K562 (cell line): ENCODE data around the gene N4BP2. TPM values are rescaled to one million over a fixed set of nuclear protein-coding genes. Genes with fewer than 3 reads are reported as not detected.
A peak's percentile ranks its signal among the peaks of the same experiment; 100 is the strongest.

ENCODE experiments used
- ATAC-seq: fragments of 200-7000 bp; cut with Tn5 transposase; 3 replicates; pipeline ENCODE4 v1.9.1; 2020; ENCODE audit warnings: moderate library complexity
- BruUV-seq: library from RNA; stranded (reverse); fragments of 400-500 nt; replicated peaks from 2 replicates; lab custom pipeline; 2021; lab: Mats Ljungman, UMichigan
- CTCF ChIA-PET: fragments of 300-600 bp; formaldehyde crosslinking; extraction: SDS; loops from one replicate; lab custom pipeline; 2021; ENCODE audit warnings: low intra/inter-chr PET ratio; lab: Yijun Ruan, JAX
- POLR2A ChIA-PET: fragments of 300-600, 350-650 bp; sonication (Branson Sonifier 250); formaldehyde crosslinking; extraction: SDS; loops from one replicate; lab custom pipeline; 2021; ENCODE audit warnings: antibody characterized with exemption, inconsistent platforms; lab: Yijun Ruan, JAX
- DNase-seq, 4 experiments: peaks; one replicate each; pipeline versions ENCODE4 v3.0.0 to v3.0.0-alpha.2; 2011 to 2018; ENCODE audit warnings: low spot score in 3 of 4, mixed read lengths in 3 of 4; ENCODE audit errors: extremely low read depth in 1 of 4
- FAIRE-seq: peaks from 2 replicates; lab custom pipeline; 2011; peaks lifted over from hg19 to GRCh38; lab: Jason Lieb, UNC
- H2AFZ ChIP-seq: 2 replicates; pipeline ENCODE4 v1.6.0; 2011; ENCODE audit warnings: low read depth, low read length, control low read depth, inconsistent platforms
- H3K27ac ChIP-seq: fragments of 200-600 bp; 3 replicates; pipeline ENCODE4 v1.8.0; 2011; ENCODE audit warnings: low read depth, mild to moderate bottlenecking, control low read depth, inconsistent platforms, low read length, moderate library complexity, mixed read lengths; ENCODE audit errors: extremely low read depth
- H3K27me3 ChIP-seq, 2 experiments: fragments of 300-600 bp in 1 of 2; 2 replicates in 1 of 2; 3 replicates in 1 of 2; pipeline versions ENCODE4 v1.6.0 to v1.8.0; 2011; ENCODE audit warnings: inconsistent platforms in 2 of 2, low read length in 2 of 2, mild to moderate bottlenecking in 1 of 2, mixed read lengths in 1 of 2, moderate library complexity in 1 of 2; ENCODE audit not compliant: control insufficient read depth in 2 of 2, insufficient read depth in 2 of 2
- H3K36me3 ChIP-seq: fragments of 300-600 bp; 3 replicates; pipeline ENCODE4 v1.8.0; 2011; ENCODE audit warnings: mild to moderate bottlenecking, low read length, inconsistent platforms; ENCODE audit not compliant: control insufficient read depth, insufficient read depth
- H3K4me1 ChIP-seq, 2 experiments: fragments of 200-600 bp in 1 of 2; replicated peaks in 1 of 2; 2 replicates in 1 of 2; 3 replicates in 1 of 2; pipeline versions ENCODE4 v1.5.1 to v1.8.0; 2011; ENCODE audit warnings: inconsistent platforms in 2 of 2, low read length in 2 of 2, mild to moderate bottlenecking in 1 of 2, mixed read lengths in 1 of 2, moderate library complexity in 1 of 2; ENCODE audit not compliant: control insufficient read depth in 2 of 2, insufficient read depth in 2 of 2
- H3K4me2 ChIP-seq: 2 replicates; pipeline ENCODE4 v1.6.1; 2011; ENCODE audit warnings: low read length, control low read depth, inconsistent platforms, mixed read lengths; ENCODE audit not compliant: insufficient read depth
- H3K4me3 ChIP-seq: fragments of 200-600 bp; sonication (generic), shearing (Covaris generic); 2 replicates; pipeline ENCODE4 v1.5.1; 2016; ENCODE audit warnings: control low read depth, inconsistent platforms
- H3K79me2 ChIP-seq: fragments of 200-600 bp; 3 replicates; pipeline ENCODE4 v1.8.0; 2011; ENCODE audit warnings: low read length, inconsistent platforms; ENCODE audit not compliant: control insufficient read depth, insufficient read depth
- H3K9ac ChIP-seq, 2 experiments: 2 replicates each; pipeline versions ENCODE4 v1.6.0 to v1.6.1; 2011; ENCODE audit warnings: low read depth in 2 of 2, low read length in 2 of 2, control low read depth in 1 of 2, inconsistent platforms in 1 of 2, mild to moderate bottlenecking in 1 of 2, mixed read lengths in 1 of 2; ENCODE audit not compliant: insufficient read depth in 1 of 2
- H3K9me1 ChIP-seq: one replicate; pipeline ENCODE4 v1.6.0; 2011; ENCODE audit warnings: inconsistent platforms, mild to moderate bottlenecking, low read length, moderate library complexity; ENCODE audit not compliant: control insufficient read depth, insufficient read depth
- H3K9me3 ChIP-seq: replicated peaks from 2 replicates; pipeline ENCODE4 v1.5.1; 2011; ENCODE audit warnings: low read depth, low read length, inconsistent platforms; ENCODE audit not compliant: control insufficient read depth, insufficient read depth
- H4K20me1 ChIP-seq: replicated peaks from 2 replicates; pipeline ENCODE4 v1.6.1; 2011; ENCODE audit warnings: low read length, inconsistent platforms, mixed read lengths; ENCODE audit not compliant: control insufficient read depth, insufficient read depth
- BRD9 ChIP-seq: fragments of 450-650 bp; IDR thresholded peaks from 2 replicates; pipeline ENCODE4 v1.6.1; 2018; ENCODE audit warnings: low read depth; ENCODE audit not compliant: partially characterized antibody
- DPF2 ChIP-seq: fragments of 450-650 bp; IDR thresholded peaks from 2 replicates; pipeline ENCODE4 v1.6.1; 2016
- HCFC1 ChIP-seq: IDR thresholded peaks from 2 replicates; pipeline ENCODE4 v1.6.1; 2012; ENCODE audit warnings: low read depth, low read length, improper control_type of control experiment
- KDM5B ChIP-seq: fragments of 200-600 bp; sonication (generic); IDR thresholded peaks from 2 replicates; pipeline ENCODE4 v1.6.1; 2012; ENCODE audit warnings: low read depth, mild to moderate bottlenecking, moderate library complexity, low read length, control low read depth, inconsistent platforms; ENCODE audit not compliant: insufficient replicate concordance
- MYC ChIP-seq, 2 experiments: fragments of 250-450 bp in 1 of 2; sonication (Bioruptor Pico) in 1 of 2; IDR thresholded peaks; 2 replicates each; pipeline versions ENCODE4 v1.5.1 to v1.6.1; 2012 to 2021; ENCODE audit warnings: low read depth in 2 of 2, borderline replicate concordance in 1 of 2, improper control_type of control experiment in 1 of 2, low read length in 1 of 2, mild to moderate bottlenecking in 1 of 2, moderate library complexity in 1 of 2
- PKNOX1 ChIP-seq: fragments of 450-650 bp; IDR thresholded peaks from 2 replicates; pipeline ENCODE4 v1.6.1; 2016
- ZNF274 ChIP-seq: IDR thresholded peaks from 2 replicates; pipeline ENCODE4 v1.6.1; 2011; ENCODE audit warnings: low read depth, mild to moderate bottlenecking, low read length, moderate library complexity, borderline replicate concordance
- WGBS: fragments of 100-300 bp; shearing (Covaris generic); methylation state at CpG from one replicate; pipeline ENCODE4 v1.1.6; 2016; ENCODE audit warnings: low coverage, mixed read lengths; ENCODE audit not compliant: insufficient coverage; ENCODE audit errors: missing lambda C conversion rate; 5-methylcytosine and 5-hydroxymethylcytosine counted together
- in situ Hi-C: fragments of 300-500 bp; cut with MboI; formaldehyde crosslinking; loops from 4 replicates; pipeline ENCODE4 v1.15.0; 2018; ENCODE audit warnings: inconsistent platforms, mixed read lengths
- intact Hi-C: fragments of 100-400 bp; cut with micrococcal nuclease; formaldehyde crosslinking; loops from 2 replicates; pipeline ENCODE4 v1.14.2; 2022
- polyA plus RNA-seq, 8 experiments: library from polyadenylated mRNA; depleted of rRNA in 4 of 8; stranded (reverse) in 5 of 8; unstranded in 3 of 8; fragments of >200 nt; fragmentation: Nextera tagmentation in 2 of 8; fragmentation: Illumina TruSeq in 1 of 8; extraction: Ambion mirVana in 2 of 8; extraction: Trizol in 1 of 8; gene quantifications; 2 replicates each; pipeline versions ENCODE4 v1.2.1 to v1.2.3, GENCODE V29; 2011 to 2014; ENCODE audit warnings: inconsistent platforms in 1 of 8, missing spikeins in 1 of 8
- total RNA-seq, 7 experiments: library from RNA; depleted of rRNA in 6 of 7; stranded (reverse); fragments of >200 nt in 6 of 7; fragmentation: Illumina TruSeq in 2 of 7; extraction: Trizol in 2 of 7; gene quantifications; 2 replicates each; pipeline versions ENCODE4 v1.2.1 to v1.2.3, GENCODE V29; 2011 to 2021; ENCODE audit warnings: low replicate concordance in 1 of 7
- TF ChIP-seq, protein P1 (sequence below), 2 experiments: fragments of 450-650 bp; IDR thresholded peaks; 2 replicates each; pipeline ENCODE4 v1.6.1; 2016; ENCODE audit warnings: mild to moderate bottlenecking in 2 of 2, borderline replicate concordance in 1 of 2, low read depth in 1 of 2, moderate library complexity in 1 of 2
- TF ChIP-seq, protein P2 (sequence below): fragments of 250-450 bp; sonication (Bioruptor Pico); IDR thresholded peaks from 2 replicates; pipeline ENCODE4 v1.8.0; 2022; ENCODE audit warnings: moderate library complexity, mild to moderate bottlenecking, inconsistent platforms

Gene N4BP2
- total and polyA plus RNA-seq, 9 of the 15 experiments (the other 6 are each of a cell fraction or from before 2014, with no cell fraction given), result 2.7 to 12.6 (median 7.6) TPM

DNA sequence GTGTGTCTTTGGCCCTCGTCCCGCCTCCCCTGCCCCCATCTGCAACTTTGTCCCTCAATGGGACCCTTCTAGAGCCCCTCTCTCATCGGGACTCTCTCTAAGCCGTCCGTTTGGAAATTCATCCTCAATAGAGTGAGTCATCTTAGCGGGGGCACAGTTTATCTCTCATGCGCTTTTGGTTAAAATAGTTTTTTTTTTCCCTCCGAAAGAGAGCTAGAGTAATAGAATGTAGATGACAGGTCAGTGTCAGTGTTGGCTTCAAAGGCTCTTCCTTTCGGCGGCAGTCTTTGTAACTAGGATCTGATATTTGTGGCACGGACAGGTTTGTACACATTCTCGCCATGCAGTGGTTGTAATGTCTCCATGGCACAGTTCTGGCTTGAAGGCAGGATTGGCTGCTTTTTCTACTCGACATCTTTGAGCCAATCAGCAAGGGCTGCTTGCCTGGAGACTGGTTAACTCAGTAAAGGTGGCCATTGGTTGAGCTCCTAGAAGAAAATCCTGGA, 989 bp downstream of the N4BP2 start:
- under 1% methylated on average over 13 of the region's 13 CpGs for WGBS
- Histone ChIP-seq H3K9me3 (no peaks in the 10 kb centered on the region), H2AFZ (peak overlapping the region; percentile 82), H3K79me2 (peaks cover 33% of the 10 kb centered on the region), H3K4me3 (peak overlapping the region; percentile 63), H3K4me1 (peaks cover 12 to 28% of the 10 kb centered on the region in 2 experiments), H3K36me3 (no peaks in the 10 kb centered on the region), H3K9ac (peak overlapping the region; percentile 96 to 98), H4K20me1 (peaks cover 3% of the 10 kb centered on the region; the same call in 1 of the 2 replicates), H3K9me1 (no peaks in the 10 kb centered on the region), H3K27ac (peak overlapping the region; percentile 98), H3K27me3 (no peaks in the 10 kb centered on the region), H3K4me2 (peak overlapping the region; percentile 84)
- POLR2A ChIA-PET, result interaction anchor here (0.6 to 2.0 kb wide), 18 partner anchors 9 to 260 kb away, joined by 3 to 11 read pairs (median 3); no protein-coding TSS in a partner anchor
- in situ Hi-C loops, result no loop called here
- FAIRE-seq (peak; percentile 97), DNase-seq (peak; percentile 72 to 93 (median 82)), ATAC-seq (peak; percentile 80)
- CTCF ChIA-PET, result interaction anchor here (1.8 kb wide), 1 partner anchor 259 kb away, joined by 9 read pairs; no protein-coding TSS in a partner anchor
- no TSS peak for BruUV-seq
- intact Hi-C loops, result loop anchor here (2.0 to 10.0 kb wide), 6 partner anchors 65 to 457 kb away; no protein-coding TSS in a partner anchor
- peak; percentile 45; the same call in 1 of the 2 replicates for TF ChIP-seq PKNOX1
- TF ChIP-seq HCFC1, result 0 out of 2 replicates have a peak, but pooled peaks have one; percentile 11
- no peak; the same call in 1 of the 2 replicates for TF ChIP-seq MYC (IDR thresholded peaks at IDR 0.05; ENCODE audit: low read depth, low read length)
- peak; percentile 79 for TF ChIP-seq MYC (CRISPR knock-in tag; IDR thresholded peaks at IDR 0.05; ENCODE audit: borderline replicate concordance, low read depth)
- TF ChIP-seq, protein P1, sequence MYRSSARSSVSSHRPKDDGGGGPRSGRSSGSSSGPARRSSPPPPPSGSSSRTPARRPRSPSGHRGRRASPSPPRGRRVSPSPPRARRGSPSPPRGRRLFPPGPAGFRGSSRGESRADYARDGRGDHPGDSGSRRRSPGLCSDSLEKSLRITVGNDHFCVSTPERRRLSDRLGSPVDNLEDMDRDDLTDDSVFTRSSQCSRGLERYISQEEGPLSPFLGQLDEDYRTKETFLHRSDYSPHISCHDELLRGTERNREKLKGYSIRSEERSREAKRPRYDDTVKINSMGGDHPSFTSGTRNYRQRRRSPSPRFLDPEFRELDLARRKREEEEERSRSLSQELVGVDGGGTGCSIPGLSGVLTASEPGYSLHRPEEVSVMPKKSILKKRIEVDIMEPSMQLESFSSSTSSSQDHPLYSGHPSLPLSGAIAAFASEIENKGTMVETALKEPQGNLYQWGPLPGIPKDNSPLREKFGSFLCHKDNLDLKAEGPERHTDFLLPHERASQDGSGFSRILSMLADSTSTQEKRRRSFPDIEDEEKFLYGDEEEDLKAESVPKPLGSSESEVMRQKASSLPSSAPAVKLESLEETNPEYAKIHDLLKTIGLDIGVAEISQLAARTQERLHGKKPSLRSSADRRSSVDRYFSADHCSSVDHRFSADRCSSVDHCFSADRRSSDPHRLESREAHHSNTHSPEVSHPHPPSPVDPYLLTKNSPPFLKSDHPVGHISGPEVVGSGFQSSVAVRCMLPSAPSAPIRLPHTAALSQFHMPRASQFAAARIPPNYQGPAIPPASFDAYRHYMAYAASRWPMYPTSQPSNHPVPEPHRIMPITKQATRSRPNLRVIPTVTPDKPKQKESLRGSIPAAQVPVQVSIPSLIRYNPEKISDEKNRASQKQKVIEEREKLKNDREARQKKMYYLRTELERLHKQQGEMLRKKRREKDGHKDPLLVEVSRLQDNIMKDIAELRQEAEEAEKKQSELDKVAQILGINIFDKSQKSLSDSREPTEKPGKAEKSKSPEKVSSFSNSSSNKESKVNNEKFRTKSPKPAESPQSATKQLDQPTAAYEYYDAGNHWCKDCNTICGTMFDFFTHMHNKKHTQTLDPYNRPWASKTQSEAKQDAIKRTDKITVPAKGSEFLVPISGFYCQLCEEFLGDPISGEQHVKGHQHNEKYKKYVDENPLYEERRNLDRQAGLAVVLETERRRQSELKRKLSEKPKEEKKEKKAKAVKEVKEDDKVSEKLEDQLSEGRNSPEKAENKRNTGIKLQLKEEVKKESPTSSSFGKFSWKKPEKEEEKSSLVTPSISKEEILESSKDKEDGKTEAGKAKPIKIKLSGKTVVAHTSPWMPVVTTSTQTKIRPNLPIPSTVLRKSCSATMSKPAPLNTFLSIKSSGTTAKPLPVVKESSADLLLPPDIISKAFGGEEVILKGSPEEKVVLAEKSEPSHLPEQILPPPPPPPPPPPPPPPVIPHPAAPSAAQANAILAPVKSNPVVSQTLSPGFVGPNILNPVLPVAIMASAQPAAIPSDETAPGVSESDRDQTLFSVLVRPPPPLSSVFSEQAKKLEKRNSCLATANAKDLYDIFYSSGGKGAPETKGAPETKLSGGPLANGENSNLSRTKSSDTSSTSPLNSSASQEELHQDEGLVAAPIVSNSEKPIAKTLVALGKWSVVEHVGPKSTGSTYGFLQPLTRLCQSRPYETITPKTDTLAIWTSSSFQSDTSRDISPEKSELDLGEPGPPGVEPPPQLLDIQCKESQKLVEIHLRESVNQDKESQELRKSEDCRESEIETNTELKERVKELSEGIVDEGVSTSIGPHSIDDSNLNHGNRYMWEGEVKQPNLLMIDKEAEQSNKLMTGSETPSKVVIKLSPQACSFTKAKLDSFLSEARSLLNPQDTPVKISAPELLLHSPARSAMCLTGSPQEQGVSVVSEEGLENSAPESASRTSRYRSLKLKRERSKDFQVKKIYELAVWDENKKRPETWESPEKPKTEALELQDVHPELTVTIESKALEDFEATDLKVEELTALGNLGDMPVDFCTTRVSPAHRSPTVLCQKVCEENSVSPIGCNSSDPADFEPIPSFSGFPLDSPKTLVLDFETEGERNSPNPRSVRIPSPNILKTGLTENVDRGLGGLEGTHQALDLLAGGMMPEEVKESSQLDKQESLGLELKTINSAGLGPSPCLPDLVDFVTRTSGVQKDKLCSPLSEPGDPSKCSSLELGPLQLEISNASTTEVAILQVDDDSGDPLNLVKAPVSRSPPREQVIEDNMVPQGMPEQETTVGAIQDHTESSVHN (IDR thresholded peaks at IDR 0.05; ENCODE audit: borderline replicate concordance in 1 of 2, low read depth in 1 of 2), result peak in 1 of 2 experiments; percentile 64; a peak in 1 of 4 replicates
- no peak for TF ChIP-seq ZNF274
- TF ChIP-seq DPF2, result peak; percentile 90
- TF ChIP-seq KDM5B, result peak; percentile 28
- TF ChIP-seq, protein P2, sequence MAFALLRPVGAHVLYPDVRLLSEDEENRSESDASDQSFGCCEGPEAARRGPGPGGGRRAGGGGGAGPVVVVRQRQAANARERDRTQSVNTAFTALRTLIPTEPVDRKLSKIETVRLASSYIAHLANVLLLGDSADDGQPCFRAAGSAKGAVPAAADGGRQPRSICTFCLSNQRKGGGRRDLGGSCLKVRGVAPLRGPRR (CRISPR knock-in tag), result 0 out of 2 replicates have a peak, but pooled peaks have one; percentile 38
- TF ChIP-seq BRD9, result peak; percentile 73
